Lower leg skin (tissue), 4 donors: ENCODE data around the gene CXorf65. TPM values are rescaled to one million over a fixed set of nuclear protein-coding genes. Genes with fewer than 3 reads are reported as not detected.

Experiments
- DNase-seq, 2 donors: peaks; one replicate each; pipeline ENCODE4 v3.0.0-alpha.2; 2019; ENCODE audit warnings: low spot score in 2 of 2
- H3K4me3 ChIP-seq: fragments of 200-600 bp; sonication (generic); 2 replicates; pipeline ENCODE4 v1.5.1; 2017; ENCODE audit warnings: mild to moderate bottlenecking, low read depth; ENCODE audit not compliant: poor library complexity, severe bottlenecking
- CTCF ChIP-seq, 3 donors: fragments of 450-650 bp; IDR thresholded peaks; one replicate each; pipeline ENCODE4 v1.5.1; 2016; ENCODE audit warnings: antibody characterized with exemption in 3 of 3, mild to moderate bottlenecking in 3 of 3, moderate library complexity in 2 of 3
- POLR2A ChIP-seq, 2 donors: fragments of 450-650 bp; IDR thresholded peaks; one replicate each; pipeline ENCODE4 v1.6.1; 2016 to 2017; ENCODE audit warnings: antibody characterized with exemption in 2 of 2, mild to moderate bottlenecking in 1 of 2, moderate library complexity in 1 of 2
- WGBS, 2 donors: methylation state at CpG; one replicate each; pipeline ENCODE4 v1.1.5; 2018; 5-methylcytosine and 5-hydroxymethylcytosine counted together
- intact Hi-C: fragments of 100-400 bp; cut with DNase I; formaldehyde crosslinking; loops from one replicate; pipeline ENCODE4 v1.15.0; 2023; ENCODE audit warnings: low total_unique reads
- total RNA-seq, 4 donors: library from RNA; depleted of rRNA; stranded (reverse); fragments of >200 nt; gene quantifications; one replicate each; pipeline ENCODE4 v1.1.0, GENCODE V29; 2016

The CXorf65 gene
- total RNA-seq, 4 donors from 2014 or later: 1.9 TPM; not detected in 3

DNA sequence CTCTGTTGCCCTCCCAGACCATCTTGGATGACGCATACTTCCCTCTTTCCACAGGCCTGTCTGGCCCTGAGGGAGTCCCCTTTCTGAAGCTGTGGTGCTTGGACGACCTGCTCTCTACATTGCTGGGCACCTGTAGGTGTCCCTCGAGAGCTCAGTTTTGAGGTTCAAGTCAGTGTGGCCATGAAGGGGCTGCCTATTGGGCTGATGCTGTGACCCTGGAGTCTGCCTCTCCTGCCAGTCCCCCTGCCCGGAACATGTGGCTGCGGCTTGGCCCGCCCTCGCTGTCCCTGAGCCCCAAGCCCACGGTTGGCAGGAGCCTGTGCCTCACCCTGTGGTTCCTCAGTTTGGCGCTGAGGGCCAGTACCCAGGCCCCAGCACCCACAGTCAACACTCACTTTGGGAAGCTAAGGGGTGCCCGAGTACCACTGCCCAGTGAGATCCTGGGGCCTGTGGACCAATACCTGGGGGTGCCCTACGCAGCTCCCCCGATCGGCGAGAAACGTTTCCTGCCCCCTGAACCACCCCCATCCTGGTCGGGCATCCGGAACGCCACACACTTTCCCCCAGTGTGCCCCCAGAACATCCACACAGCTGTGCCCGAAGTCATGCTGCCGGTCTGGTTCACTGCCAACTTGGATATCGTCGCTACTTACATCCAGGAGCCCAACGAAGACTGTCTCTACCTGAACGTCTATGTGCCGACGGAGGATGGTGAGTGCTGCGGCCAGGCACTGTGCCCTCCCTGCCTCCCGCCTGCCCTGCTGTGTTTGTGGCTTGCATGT is 41.1 kb upstream of the CXorf65 start:
- intact Hi-C loops: no loop called here
- TF ChIP-seq POLR2A (IDR thresholded peaks at IDR 0.05) (no peak), CTCF (IDR thresholded peaks at IDR 0.05) (no peak)
- DNase-seq: no peak
- 80 to 94% methylated on average over 11 to 28 of the region's 28 CpGs for WGBS, 2 donors
- no peak overlapping the region for H3K4me3 ChIP-seq

- intact Hi-C loops: no loop called here
- no peak within 1 kb of the TSS for H3K4me3 ChIP-seq
- no peak for DNase-seq
- no peak for TF ChIP-seq POLR2A (IDR thresholded peaks at IDR 0.05)
- no peak for TF ChIP-seq CTCF (IDR thresholded peaks at IDR 0.05)
- WGBS, 2 donors: 17 to 30% methylated on average over 1 to 28 of the region's 28 CpGs
These were observed 38.1 kb upstream of the CXorf65 start, which contains the start of gene NLGN3 for GRCh38 chrX:71144651-71145050. TSS of gene NLGN3 (plus strand) at chrX:71144841. CDS start at chrX:71147750, 2,909 bp downstream.

DNA sequence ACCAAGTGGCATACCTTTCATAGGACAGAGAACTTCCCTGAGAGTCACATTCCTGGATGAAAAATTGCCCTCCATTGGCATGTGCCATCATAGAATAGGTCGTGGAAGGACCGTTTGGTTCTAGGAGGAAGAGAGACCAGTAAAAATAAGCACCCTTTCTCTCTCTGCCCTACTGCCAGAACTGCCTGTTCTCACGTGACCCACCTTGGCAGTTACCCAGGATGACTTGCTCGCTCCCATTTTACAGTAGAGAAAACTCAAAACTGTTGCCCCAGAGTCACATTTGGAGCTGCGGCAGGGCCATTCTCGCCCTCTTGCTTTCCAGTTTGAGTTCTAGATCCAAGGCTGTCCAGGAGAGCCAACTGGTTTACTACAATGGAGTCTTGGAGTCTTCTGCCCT is 37.0 kb upstream of the CXorf65 start:
- intact Hi-C loops: no loop called here
- WGBS, 2 donors: 25 to 57% methylated on average over 6 of the region's 6 CpGs
- peak in 1 of 2 donors; percentile 21 for DNase-seq
- TF ChIP-seq CTCF (IDR thresholded peaks at IDR 0.05) (no peak), POLR2A (IDR thresholded peaks at IDR 0.05) (no peak)
- H3K4me3 ChIP-seq: no peak overlapping the region

DNA sequence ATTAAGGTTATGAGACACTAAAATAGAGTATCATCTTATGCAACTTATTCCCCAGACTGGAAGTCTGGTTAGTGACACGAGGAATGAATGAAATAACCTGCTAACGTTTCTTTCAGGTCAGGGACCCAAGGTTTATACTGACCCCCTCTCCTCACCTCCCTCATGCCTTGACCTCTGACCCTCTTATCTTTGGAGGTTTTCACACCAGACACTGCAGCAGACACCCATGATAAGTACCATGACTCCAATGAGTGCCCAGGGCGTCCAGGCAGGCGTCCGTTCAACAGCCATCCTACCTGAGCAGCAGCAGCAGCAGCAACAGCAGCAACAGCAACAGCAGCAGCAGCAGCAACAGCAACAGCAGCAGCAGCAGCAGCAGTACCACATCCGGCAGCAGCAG is 33.9 kb upstream of the CXorf65 start:
- intact Hi-C loops: no loop called here
- 73 to 74% methylated on average over 6 of the region's 6 CpGs for WGBS, 2 donors
- DNase-seq: no peak
- TF ChIP-seq POLR2A (IDR thresholded peaks at IDR 0.05) (no peak), CTCF (IDR thresholded peaks at IDR 0.05) (no peak)
- no peak overlapping the region for H3K4me3 ChIP-seq

DNA sequence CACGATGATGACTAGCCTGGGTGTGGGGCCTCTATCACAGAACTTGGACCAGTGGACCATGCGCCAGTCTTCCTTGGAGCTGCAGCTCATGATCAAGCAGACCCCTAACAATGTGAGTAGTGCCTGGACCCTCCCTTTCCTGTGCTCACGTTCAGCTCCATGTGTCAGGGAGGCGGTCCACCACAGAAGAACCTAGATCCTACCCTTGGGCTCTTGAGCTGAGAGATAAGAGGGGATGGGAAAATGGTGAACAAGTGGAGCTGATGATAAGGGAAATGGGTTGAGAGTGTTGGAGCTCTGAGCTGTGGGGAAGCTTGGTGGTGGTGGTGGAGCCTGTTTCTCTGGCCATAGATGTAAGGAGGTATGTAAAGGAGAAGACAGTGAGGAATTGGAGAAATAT is 25.0 kb upstream of the CXorf65 start:
- whole genome bisulfite sequencing, 2 donors: 84 to 100% methylated on average over 1 to 4 of the region's 4 CpGs
- intact Hi-C loops: no loop called here
- no peak overlapping the region for H3K4me3 ChIP-seq
- TF ChIP-seq CTCF (IDR thresholded peaks at IDR 0.05): no peak
- TF ChIP-seq POLR2A (IDR thresholded peaks at IDR 0.05): no peak
- DNase-seq: no peak
